Measurements from ENCODE around the gene CDIP1. TPM values are rescaled to one million over a fixed set of nuclear protein-coding genes. Genes with fewer than 3 reads are reported as not detected.

Gene CDIP1
- total RNA-seq, 1 donor from 2014 or later: 27.4 TPM

- DNase-seq (ENCODE audit: extremely low read depth, low read depth, low spot score): no peak
These were observed 77.7 kb downstream of the CDIP1 start for GRCh38 chr16:4460936-4461249.

Other genes with a start within 250 kb of the CDIP1 start
- gene GLIS2, start 222.7 kb downstream of the CDIP1 start, total RNA-seq: 3.1 and 5.9 TPM in 2 replicates
- gene PAM16, start 187.5 kb downstream of the CDIP1 start, total RNA-seq: 35.3 and 57.8 TPM in 2 replicates
- 5.7 and 6.8 TPM in 2 replicates for gene VASN, start 166.9 kb downstream of the CDIP1 start, total RNA-seq
- gene CORO7, start 122.2 kb downstream of the CDIP1 start, total RNA-seq: 79.0 and 96.6 TPM in 2 replicates
- 35.2 and 39.8 TPM in 2 replicates for gene DNAJA3, start 112.9 kb downstream of the CDIP1 start, total RNA-seq
- 48.4 and 51.2 TPM in 2 replicates for gene NMRAL1, start 64.1 kb downstream of the CDIP1 start, total RNA-seq
- gene HMOX2, start 62.4 kb downstream of the CDIP1 start, total RNA-seq: 128 and 147 TPM in 2 replicates
- gene C16orf96, start 17.6 kb upstream of the CDIP1 start, total RNA-seq: not detected in 2 replicates
- gene UBALD1, start 76.1 kb upstream of the CDIP1 start, total RNA-seq: 9.9 and 19.7 TPM in 2 replicates
- 80.6 and 87.1 TPM in 2 replicates for gene MGRN1, start 86.1 kb upstream of the CDIP1 start, total RNA-seq
- gene NUDT16L1, start 154.8 kb upstream of the CDIP1 start, total RNA-seq: 32.9 and 36.5 TPM in 2 replicates
- gene ANKS3, start 195.5 kb upstream of the CDIP1 start, total RNA-seq: 15.5 and 16.6 TPM in 2 replicates
- gene DNAAF8, start 195.8 kb upstream of the CDIP1 start, total RNA-seq: 0.68 and 1.8 TPM in 2 replicates
- gene ZNF500, start 228.4 kb upstream of the CDIP1 start, total RNA-seq: 8.7 and 11.3 TPM in 2 replicates
- not detected in 2 replicates for gene SEPTIN12, start 249.6 kb upstream of the CDIP1 start, total RNA-seq

Measured in glomerular endothelial cell (primary cell).